Measurements from ENCODE around the gene BAIAP2L2.

Gene BAIAP2L2

GRCh38 chr22:38107692-38108515 lies 2.6 kb downstream of the BAIAP2L2 start:
- DNase-seq (ENCODE audit: low read depth in 2 of 2) = no peak

DNA sequence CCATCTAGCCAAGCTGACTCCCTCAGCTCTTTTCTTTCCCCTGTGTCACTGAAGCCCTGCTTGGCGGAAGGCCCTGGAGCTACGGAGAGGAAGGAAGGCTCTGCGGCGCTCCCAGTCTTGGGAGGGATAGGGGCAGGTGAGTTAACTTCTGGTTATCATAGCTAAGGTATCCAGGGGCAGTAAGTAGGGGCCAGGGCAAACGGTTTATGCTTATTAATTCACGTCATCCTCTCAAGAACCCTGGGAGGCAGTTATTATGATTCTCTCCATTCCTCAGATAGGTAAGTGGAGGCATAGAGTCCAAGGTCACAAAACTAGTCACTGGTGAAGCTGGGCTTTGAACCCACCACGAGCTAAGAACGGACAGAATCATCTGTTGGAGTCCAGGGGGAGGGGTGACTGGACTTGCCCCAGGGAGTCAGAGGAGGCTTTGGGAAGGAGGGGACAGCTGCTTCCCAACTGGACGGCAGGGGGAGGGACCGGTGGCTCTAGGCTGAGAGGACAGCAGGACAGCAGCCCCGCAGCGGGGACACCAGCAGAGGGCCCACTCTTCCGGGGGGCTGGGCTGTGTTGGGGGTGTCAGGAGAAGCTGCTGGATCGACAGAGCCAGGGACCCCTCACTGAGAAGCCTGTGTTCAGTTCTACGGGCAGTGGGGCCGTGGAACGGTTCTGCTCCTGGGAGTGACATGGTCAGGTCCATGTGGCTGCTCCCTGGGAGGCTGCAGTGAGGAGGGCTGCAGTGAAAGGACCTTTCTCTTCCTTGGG lies 3.5 kb downstream of the BAIAP2L2 start:
- no peak for DNase-seq (ENCODE audit: low read depth in 2 of 2)

- DNase-seq (ENCODE audit: low read depth in 2 of 2) = no peak
These were observed 6.4 kb downstream of the BAIAP2L2 start for GRCh38 chr22:38104084-38104483.

GRCh38 chr22:38103641-38104040 lies 6.8 kb downstream of the BAIAP2L2 start:
- no peak for DNase-seq (ENCODE audit: low read depth in 2 of 2)

DNA sequence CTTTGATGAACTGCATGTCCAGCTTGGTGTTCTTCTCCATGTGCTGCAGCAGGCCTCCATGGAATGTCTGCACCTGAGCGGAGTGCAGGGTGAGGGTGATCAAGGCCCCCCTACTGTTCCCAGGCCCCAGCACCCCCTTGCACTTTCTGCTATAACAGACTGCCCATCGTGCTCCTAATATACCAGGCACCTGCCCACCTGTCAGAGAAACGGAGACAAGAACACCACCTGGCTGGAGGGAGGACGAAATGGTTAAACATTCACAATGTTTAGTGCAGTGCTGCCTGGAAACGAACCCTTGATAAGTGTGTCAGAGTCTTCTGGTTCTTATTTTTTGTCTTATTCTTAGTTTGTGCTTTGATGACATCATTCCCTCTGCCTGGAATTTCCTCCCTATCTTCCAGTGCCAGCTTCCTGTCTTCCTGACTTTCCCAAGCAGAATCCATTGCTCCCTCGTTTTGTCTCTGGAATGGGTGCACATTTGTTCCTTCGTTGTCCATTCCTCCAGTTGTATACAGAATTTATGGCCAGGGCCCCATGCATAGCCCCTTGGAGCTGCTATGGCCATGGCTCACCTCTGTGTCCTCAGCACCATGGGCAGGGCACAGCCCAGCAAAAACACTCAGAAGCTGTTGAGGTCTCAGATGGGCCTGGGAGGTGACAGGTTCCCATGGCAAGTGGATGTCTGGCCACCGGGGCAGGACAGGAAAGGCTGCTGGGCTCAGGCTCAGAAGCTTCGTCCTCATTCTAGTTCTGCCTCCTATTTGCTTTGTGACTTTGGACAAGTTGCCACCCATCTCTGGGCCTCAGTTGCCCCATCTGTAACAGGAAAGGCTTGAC lies 11.9 kb downstream of the BAIAP2L2 start:
- no peak for DNase-seq (ENCODE audit: low read depth in 2 of 2)

DNA sequence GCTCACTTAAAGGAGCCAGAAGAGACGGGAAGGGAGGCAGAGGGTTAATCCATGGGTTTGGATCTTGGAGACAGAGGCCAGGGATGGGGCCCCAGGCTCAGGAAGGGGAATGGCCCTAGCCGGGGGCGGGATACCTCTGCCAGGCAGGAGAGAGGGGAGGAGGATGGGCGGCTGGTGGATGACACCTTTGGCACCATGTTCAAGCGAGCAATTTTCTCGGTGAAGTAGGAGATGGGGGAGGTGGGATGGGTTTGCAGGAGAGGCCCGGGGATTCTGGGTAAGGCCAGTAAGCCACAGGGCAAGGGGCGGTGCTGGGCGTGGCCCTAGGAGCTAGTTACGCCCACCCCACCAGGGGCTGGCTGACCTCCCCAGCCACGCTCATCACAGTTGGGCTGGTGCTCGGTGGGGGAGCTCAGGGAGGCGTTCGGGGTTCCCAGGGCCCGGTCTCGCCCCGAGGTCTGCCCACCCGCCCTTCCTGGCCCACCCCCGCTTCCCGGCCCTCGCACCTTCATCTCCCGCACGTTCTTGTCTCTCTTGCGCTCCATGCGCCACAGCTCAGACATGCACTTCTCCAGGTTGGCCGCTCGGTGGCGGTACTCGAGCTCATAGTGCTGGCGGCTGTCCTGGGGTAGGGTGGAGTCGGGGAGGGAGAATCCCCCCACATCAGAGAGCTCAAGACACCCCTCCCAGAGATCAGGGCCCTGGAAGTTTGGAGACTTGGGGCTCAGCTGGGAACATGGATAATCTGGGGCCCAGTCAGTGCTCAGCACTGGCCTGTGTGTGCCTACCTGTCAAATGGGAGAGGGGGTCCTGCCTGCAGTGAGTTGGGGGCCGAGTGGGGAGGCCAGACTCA lies 12.7 kb downstream of the BAIAP2L2 start:
- DNase-seq (ENCODE audit: low read depth in 2 of 2) = no peak

DNA sequence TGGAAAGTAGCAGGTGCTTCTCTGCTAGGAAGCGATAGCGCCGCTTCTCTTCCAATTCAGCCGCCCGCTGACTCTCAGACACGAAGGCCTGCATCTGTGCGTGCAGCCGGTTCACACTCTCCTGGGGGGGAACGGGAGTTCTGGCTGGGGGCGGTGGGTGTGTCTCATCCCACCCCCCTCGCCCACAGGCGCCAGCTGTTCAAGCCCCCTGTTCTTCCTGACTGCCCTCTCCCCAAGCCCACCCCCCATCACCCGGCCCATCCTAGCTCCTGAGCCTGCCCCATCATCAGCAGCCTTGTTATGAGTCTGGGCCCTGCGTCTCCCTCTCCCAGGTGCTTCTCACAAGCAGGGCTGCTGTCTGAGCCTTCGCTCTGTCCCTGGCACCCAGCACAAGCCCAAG lies 13.4 kb downstream of the BAIAP2L2 start:
- DNase-seq (ENCODE audit: low read depth in 2 of 2) = no peak

DNA sequence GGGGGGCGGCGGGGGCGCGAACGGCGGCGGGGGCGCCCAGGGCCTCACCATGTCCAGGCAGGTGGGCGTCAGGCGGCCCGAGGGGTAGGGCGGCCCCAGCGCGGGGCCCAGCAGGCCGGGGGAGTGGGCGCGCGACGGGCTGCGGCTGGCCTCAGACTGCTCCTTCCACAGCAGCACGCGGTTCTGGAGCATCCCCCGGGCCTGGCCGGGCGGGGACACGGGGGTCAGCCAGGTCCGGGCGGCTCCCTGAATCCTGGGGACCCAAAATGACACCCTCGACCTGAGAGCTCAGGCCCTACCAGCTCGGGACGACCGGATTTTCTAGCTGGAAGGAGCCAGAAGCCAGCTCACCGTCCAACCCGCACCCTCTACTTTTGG lies 21.0 kb downstream of the BAIAP2L2 start:
- no peak for DNase-seq (ENCODE audit: low read depth in 2 of 2)

DNA sequence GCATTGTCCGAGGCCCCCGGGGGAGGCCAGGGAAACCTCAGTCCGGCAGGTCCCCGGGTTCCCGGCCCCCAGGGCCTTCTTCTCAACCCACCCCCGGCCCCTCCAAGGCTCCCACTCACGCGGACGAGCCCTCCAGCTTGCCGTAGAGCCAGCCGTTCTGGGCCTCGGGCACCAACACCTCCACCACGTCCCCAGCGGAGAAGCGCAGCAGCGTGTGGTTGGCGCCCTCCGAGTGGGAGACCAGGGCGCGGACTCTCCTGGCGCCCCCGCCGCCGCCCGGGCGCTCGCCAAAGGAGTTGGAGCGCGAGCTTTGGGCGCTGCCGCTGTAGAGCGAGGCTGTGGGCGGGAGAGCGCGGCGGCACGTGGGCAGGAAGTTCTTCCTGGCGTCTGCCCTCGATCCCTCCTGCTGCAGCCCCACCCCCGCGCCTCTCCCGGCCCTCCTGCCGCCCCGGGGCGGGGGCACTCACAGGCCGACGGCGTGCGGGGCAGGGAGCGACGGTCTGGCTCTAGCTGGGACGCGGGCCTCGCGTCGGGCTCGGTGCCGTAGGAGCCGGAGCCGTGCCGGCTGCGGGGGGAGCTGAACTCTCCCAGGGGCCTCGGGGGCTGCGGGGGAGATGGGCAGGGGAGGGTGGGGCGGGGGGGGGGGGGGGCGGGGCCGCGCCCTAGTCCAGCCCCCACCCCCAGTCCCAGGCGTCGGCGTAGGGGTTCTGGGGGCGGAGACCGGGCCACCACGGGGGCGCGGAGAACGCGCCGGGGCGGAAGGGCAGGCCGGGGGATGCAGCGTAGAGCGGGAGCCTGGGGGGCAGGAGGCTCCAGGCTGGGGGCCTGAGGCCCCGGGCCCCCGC lies 21.6 kb downstream of the BAIAP2L2 start:
- no peak for DNase-seq (ENCODE audit: low read depth in 2 of 2)

- no peak for DNase-seq (ENCODE audit: low read depth in 2 of 2)
These were observed 22.6 kb downstream of the BAIAP2L2 start for GRCh38 chr22:38087855-38088254.

- no peak for DNase-seq (ENCODE audit: low read depth in 2 of 2)
These were observed 23.5 kb downstream of the BAIAP2L2 start for GRCh38 chr22:38086942-38087341.

GRCh38 chr22:38086001-38086845 lies 24.3 kb downstream of the BAIAP2L2 start:
- DNase-seq (ENCODE audit: low read depth in 2 of 2) = no peak

- DNase-seq (ENCODE audit: low read depth in 2 of 2) = no peak
These were observed 25.0 kb downstream of the BAIAP2L2 start for GRCh38 chr22:38085501-38085900.

DNA sequence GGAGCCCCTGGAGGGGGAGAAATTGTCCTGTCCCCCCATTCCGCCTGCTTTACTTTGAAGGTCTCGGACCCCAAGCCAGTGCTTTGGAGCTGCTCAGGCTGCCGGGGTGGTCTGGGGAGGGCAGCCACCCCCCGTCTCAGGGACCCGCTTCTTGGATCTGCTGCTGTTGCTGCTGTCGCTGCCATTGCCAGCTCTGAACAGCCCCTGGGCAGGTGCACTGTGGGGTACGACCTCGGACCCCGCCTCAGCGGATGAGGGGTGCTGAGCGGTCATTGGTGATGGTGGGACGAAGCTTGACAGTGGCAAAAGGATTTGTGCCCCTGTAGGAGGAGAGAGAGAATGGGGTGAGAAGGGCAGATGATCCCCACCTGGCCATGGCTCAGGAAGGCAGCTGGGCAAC lies 25.4 kb downstream of the BAIAP2L2 start:
- DNase-seq (ENCODE audit: low read depth in 2 of 2) = no peak

DNA sequence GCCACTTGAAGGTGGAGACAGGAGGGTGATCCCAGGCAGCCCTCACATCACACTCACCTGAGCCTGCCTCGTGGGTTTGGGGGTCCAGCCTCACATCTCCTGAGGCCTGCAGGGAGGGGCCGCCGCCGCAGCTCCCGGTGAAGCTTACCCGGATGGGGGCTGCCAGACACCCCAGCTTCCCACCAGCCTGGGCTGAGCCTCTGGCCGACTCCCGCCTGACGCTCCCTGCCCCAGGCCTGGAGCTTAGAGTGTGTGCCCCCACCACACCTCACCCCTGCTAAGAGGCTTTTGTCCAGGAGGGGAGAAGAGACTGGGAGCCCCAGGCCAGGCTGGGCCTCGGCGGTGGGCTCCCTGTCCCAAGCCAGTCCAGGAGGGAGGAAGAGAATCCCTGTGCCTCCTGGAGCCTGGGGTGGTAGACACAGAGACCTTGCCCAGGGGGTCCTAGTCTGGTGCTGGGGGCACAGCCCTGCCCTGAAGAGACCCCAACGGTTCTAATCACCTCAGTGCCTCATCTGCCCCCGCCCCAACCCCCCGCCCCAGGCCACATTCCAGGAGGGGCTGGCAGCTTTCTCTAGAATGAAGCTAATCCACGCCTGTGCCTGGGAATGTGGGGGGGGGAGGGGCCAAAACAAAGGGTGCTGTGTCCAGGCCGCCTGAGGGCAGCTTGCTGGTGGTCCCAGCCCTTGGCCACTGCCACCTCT lies 26.4 kb downstream of the BAIAP2L2 start, which contains the start of gene SLC16A8:
Gene SLC16A8, minus strand, starts transcription at position 254 of the 701 bp plus-strand sequence. CDS start 1,311 bp downstream, outside the sequence.
- DNase-seq (ENCODE audit: low read depth in 2 of 2) = no peak

- no peak for DNase-seq (ENCODE audit: low read depth in 2 of 2)
These were observed 27.3 kb downstream of the BAIAP2L2 start for GRCh38 chr22:38082986-38083710.

DNA sequence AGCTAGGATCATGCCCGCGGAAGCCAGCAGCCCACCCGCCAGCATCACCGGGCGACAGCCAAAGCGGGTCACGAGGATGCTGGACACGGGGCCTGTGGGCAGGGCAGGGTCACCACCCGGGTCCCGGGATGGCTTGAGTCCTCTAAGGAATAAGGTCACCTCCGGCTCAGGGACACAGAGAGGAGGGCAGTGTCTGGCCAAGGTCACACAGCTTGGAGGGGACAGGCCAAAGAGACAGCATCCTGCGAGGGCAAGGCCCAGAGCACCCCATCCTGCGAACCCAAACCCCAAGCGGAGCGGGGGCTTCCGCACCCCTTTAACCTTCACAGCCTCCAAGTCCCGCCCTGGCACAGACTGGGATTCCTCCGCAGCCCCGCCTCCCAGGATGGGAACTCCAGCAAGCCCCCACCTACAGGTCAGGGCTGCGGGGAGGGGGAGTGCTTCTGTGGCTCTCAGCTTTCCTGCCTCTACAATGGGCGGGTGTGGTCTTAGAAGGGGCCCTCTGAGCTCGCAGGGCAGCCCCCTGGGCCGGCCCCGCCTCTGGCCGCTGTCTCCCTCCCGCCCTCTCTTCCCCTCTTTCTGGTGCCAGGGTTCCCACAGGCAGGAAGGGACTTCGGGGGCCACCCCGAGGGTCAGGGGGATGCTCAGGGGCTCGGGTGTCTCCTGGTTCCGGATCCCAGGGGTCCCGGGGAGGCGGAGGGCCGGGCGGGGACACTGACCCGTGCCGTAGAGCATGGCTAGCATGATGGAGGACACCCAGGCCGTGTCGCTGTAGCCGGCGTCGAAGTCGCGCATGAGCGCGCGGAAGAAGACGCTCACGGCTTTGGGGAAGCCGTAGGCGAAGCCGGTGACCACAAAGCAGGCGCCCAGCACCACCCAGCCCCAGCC lies 28.3 kb downstream of the BAIAP2L2 start:
- no peak for DNase-seq (ENCODE audit: low read depth in 2 of 2)

All from stimulated activated CD4-positive, alpha-beta T cell treated with anti-CD3 and anti-CD28 coated beads, Interleukin-15, amount 100 ng/mL, for 48 hours (primary cell).